AG10803 (cell line): Measurements from ENCODE around the gene AIFM1.

ENCODE experiments used
- DNase-seq: peaks from one replicate; pipeline ENCODE4 v3.0.0; 2010; ENCODE audit warnings: low read depth
- H3K4me3 ChIP-seq: 2 replicates; pipeline ENCODE4 v1.5.1; 2011; ENCODE audit warnings: mild to moderate bottlenecking, low read length, control low read depth
- TF ChIP-seq, protein P1 (sequence below): conservative IDR thresholded peaks from 2 replicates; pipeline ENCODE4 v1.5.1; 2011; ENCODE audit warnings: mild to moderate bottlenecking, low read length, control low read depth, inconsistent platforms

Gene AIFM1

GRCh38 chrX:130171446-130172126 is 5.9 kb upstream of the AIFM1 start, which contains the start of gene RAB33A:
RAB33A (plus strand) TSS chrX:130171962; CDS start chrX:130172063, 101 bp downstream.
- TF ChIP-seq, protein P1, sequence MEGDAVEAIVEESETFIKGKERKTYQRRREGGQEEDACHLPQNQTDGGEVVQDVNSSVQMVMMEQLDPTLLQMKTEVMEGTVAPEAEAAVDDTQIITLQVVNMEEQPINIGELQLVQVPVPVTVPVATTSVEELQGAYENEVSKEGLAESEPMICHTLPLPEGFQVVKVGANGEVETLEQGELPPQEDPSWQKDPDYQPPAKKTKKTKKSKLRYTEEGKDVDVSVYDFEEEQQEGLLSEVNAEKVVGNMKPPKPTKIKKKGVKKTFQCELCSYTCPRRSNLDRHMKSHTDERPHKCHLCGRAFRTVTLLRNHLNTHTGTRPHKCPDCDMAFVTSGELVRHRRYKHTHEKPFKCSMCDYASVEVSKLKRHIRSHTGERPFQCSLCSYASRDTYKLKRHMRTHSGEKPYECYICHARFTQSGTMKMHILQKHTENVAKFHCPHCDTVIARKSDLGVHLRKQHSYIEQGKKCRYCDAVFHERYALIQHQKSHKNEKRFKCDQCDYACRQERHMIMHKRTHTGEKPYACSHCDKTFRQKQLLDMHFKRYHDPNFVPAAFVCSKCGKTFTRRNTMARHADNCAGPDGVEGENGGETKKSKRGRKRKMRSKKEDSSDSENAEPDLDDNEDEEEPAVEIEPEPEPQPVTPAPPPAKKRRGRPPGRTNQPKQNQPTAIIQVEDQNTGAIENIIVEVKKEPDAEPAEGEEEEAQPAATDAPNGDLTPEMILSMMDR = no peak
- DNase-seq = peak; percentile 25
- H3K4me3 ChIP-seq = peak within 1 kb of the TSS; percentile 55

- TF ChIP-seq, protein P1 = no peak
- DNase-seq = no peak
- H3K4me3 ChIP-seq = peak overlapping the region; percentile 55
Observed at GRCh38 chrX:130170752-130171445, 5.3 kb upstream of the AIFM1 start.

DNA sequence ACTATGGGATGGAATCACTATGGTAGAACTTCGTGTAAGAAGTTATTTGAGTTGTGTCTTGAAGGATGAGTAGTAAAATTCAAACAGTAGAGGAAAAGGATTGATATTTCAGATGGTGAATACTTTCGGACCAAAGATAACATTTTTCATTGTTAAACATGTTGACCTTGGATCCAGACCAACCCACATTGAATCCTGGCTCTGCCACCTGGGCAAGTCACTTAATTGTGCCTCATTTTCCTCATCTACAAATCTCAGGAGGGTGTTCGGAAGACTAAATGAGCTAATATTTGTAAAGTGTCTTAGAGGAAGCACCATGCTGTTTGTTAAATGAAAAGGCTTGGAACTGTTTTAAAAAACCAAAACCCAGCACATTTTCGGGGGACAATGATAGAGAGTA is 1.4 kb upstream of the AIFM1 start:
- peak overlapping the region; percentile 67; the same call in 1 of the 2 replicates for H3K4me3 ChIP-seq
- DNase-seq = no peak
- TF ChIP-seq, protein P1 = no peak

DNA sequence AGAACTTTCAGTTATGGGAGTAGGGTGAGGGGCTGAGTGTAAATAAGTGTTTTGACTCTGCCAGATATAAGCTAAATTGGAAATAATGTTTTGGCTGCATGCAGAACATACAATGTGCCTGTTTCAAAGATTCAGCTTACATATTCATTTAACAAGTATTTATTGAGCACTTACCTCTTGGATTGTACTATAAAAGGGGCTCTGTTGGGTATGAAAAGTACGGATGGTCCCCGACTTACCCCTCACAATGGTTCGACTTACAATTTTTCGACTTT is 799 bp upstream of the AIFM1 start:
- DNase-seq = no peak
- TF ChIP-seq, protein P1 = no peak
- peak overlapping the region; percentile 67 for H3K4me3 ChIP-seq

GRCh38 chrX:130165181-130165702 is 399 bp downstream of the AIFM1 start:
- peak overlapping the region; percentile 67 for H3K4me3 ChIP-seq
- TF ChIP-seq, protein P1 = no peak
- DNase-seq = peak; percentile 47

- DNase-seq = no peak
- no peak overlapping the region for H3K4me3 ChIP-seq
- TF ChIP-seq, protein P1 = no peak
Observed at GRCh38 chrX:130163398-130163797, 2.2 kb downstream of the AIFM1 start.
